Right ventricle myocardium superior (tissue), 1 donor: ENCODE results near the gene KIF16B. TPM values are rescaled to one million over a fixed set of nuclear protein-coding genes. Genes with fewer than 3 reads are reported as not detected.
A peak's percentile ranks its signal among the peaks of the same experiment; 100 is the strongest.

Source experiments
- ATAC-seq: fragments of 200-7000 bp; cut with Tn5 transposase; one replicate; pipeline ENCODE4 v1.9.1; 2020; ENCODE audit warnings: mild to moderate bottlenecking; ENCODE audit not compliant: poor library complexity
- DNase-seq: peaks from one replicate; pipeline ENCODE4 v3.0.0-alpha.2; 2020
- intact Hi-C: fragments of 100-400 bp; cut with DNase I; formaldehyde crosslinking; loops from one replicate; pipeline ENCODE4 v1.11.2; 2022
- total RNA-seq: library from RNA; stranded (reverse); fragmentation: NEBNext Ultra II Directional; extraction: Animal tissue kit (Norgen Biotek cat#: 25700); gene quantifications from one replicate; pipeline ENCODE4 v1.2.1, GENCODE V29; 2021
- donor health status: DM: no; HTN: yes; CAD: no; lungs with severe emphysema.

KIF16B gene
- total RNA-seq, 1 donor from 2014 or later, result 18.3 TPM

- DNase-seq, result no peak
- ATAC-seq, result no peak
- intact Hi-C loops, result no loop called here
Observed at GRCh38 chr20:16563066-16563806, 10.0 kb downstream of the KIF16B start.

GRCh38 chr20:16562259-16562658 lies 11.0 kb downstream of the KIF16B start:
- ATAC-seq (no peak), DNase-seq (no peak)
- intact Hi-C loops, result no loop called here

- ATAC-seq (no peak), DNase-seq (no peak)
- intact Hi-C loops, result no loop called here
Observed at GRCh38 chr20:16560661-16561060, 12.6 kb downstream of the KIF16B start.

GRCh38 chr20:16560216-16560615 lies 13.0 kb downstream of the KIF16B start:
- no peak for DNase-seq
- intact Hi-C loops, result no loop called here
- no peak for ATAC-seq

GRCh38 chr20:16556301-16556700 lies 16.9 kb downstream of the KIF16B start:
- intact Hi-C loops, result no loop called here
- no peak for ATAC-seq

GRCh38 chr20:16555754-16556153 lies 17.5 kb downstream of the KIF16B start:
- ATAC-seq (no peak), DNase-seq (no peak)
- intact Hi-C loops, result no loop called here

More at GRCh38 chr20:16556301-16556700, 16.9 kb downstream of the KIF16B start:
- DNase-seq, result no peak

- intact Hi-C loops, result no loop called here
- DNase-seq, result no peak
- no peak for ATAC-seq
Observed at GRCh38 chr20:16554766-16555543, 18.3 kb downstream of the KIF16B start.

- DNase-seq, result no peak
- intact Hi-C loops, result no loop called here
- no peak for ATAC-seq
Observed at GRCh38 chr20:16553684-16554083, 19.6 kb downstream of the KIF16B start.

- intact Hi-C loops, result no loop called here
- ATAC-seq, result no peak
- DNase-seq, result no peak
Observed at GRCh38 chr20:16553101-16553500, 20.1 kb downstream of the KIF16B start.

GRCh38 chr20:16552015-16552414 lies 21.2 kb downstream of the KIF16B start:
- intact Hi-C loops, result no loop called here

GRCh38 chr20:16551607-16552006 lies 21.6 kb downstream of the KIF16B start:
- ATAC-seq, result no peak

More at GRCh38 chr20:16552015-16552414, 21.2 kb downstream of the KIF16B start:
- no peak for ATAC-seq
- DNase-seq, result no peak

GRCh38 chr20:16548068-16548672 lies 25.1 kb downstream of the KIF16B start:
- intact Hi-C loops, result no loop called here

More at GRCh38 chr20:16551607-16552006, 21.6 kb downstream of the KIF16B start:
- DNase-seq, result no peak
- intact Hi-C loops, result no loop called here

GRCh38 chr20:16544949-16545348 lies 28.3 kb downstream of the KIF16B start:
- no peak for ATAC-seq
- intact Hi-C loops, result no loop called here

More at GRCh38 chr20:16548068-16548672, 25.1 kb downstream of the KIF16B start:
- ATAC-seq (no peak), DNase-seq (no peak)

GRCh38 chr20:16542477-16542876 lies 30.8 kb downstream of the KIF16B start:
- DNase-seq (no peak), ATAC-seq (no peak)
- intact Hi-C loops, result no loop called here

More at GRCh38 chr20:16544949-16545348, 28.3 kb downstream of the KIF16B start:
- DNase-seq, result no peak

GRCh38 chr20:16541878-16542277 lies 31.4 kb downstream of the KIF16B start:
- DNase-seq, result no peak
- ATAC-seq, result no peak
- intact Hi-C loops, result no loop called here

- intact Hi-C loops, result no loop called here
- DNase-seq (peak; percentile 79), ATAC-seq (peak; percentile 99)
Observed at GRCh38 chr20:16541226-16541625, 32.0 kb downstream of the KIF16B start.

- ATAC-seq (no peak), DNase-seq (no peak)
- intact Hi-C loops, result no loop called here
Observed at GRCh38 chr20:16539280-16540021, 33.8 kb downstream of the KIF16B start.

GRCh38 chr20:16538779-16539178 lies 34.5 kb downstream of the KIF16B start:
- DNase-seq, result no peak
- intact Hi-C loops, result no loop called here
- ATAC-seq, result no peak

- DNase-seq (no peak), ATAC-seq (no peak)
- intact Hi-C loops, result no loop called here
Observed at GRCh38 chr20:16537918-16538317, 35.3 kb downstream of the KIF16B start.
